Measurements from ENCODE around the gene ADIRF.
"Not testable (repeated sequence)": the region's sequence is repeated elsewhere in the genome, so short reads cannot be mapped to it uniquely, and the experiment has no call there.

The ADIRF gene

DNA sequence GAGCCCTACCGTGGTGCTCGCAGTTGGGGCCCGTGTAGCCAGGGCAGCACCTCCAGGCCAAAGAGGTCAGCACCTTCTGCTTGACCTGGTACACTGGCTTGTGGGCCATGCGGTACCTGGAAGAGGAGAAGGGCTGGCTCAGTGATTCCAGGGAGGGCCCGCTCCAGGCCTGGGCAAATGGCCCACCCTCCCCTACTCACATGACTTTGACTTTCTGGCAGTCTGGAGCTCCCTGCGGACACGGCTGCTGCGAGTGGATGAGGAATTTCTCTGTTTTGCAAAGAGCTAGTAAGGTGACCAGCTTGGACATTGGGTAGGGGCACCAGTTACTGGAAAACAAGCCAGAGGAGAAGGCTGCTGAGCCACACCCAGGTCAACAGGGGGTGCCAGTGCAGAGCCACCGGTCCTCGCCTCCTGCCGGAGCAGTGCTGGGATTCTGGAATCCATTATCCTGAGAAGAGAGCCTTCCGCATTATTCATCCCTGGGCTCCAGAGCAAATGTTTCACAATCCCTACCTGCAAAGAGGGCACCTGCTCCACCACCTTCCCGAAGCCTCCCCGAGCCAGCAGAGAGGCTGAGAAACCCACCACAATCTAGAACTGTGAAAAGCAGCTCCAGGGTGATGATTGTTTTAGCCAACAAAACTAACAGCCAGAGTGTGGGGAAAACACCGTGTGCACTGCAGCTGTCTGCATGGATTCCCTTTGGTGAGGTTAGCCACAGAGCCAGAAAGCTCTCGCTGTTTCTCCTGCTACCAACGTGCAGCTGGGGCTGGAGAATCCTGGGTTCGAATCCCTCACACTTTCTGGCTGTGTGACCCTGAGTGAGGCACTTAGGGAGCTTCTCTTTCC, 22.7 kb upstream of the ADIRF start:
- DNase-seq (ENCODE audit: low read depth in 2 of 2, low spot score in 1 of 2) = no peak

DNA sequence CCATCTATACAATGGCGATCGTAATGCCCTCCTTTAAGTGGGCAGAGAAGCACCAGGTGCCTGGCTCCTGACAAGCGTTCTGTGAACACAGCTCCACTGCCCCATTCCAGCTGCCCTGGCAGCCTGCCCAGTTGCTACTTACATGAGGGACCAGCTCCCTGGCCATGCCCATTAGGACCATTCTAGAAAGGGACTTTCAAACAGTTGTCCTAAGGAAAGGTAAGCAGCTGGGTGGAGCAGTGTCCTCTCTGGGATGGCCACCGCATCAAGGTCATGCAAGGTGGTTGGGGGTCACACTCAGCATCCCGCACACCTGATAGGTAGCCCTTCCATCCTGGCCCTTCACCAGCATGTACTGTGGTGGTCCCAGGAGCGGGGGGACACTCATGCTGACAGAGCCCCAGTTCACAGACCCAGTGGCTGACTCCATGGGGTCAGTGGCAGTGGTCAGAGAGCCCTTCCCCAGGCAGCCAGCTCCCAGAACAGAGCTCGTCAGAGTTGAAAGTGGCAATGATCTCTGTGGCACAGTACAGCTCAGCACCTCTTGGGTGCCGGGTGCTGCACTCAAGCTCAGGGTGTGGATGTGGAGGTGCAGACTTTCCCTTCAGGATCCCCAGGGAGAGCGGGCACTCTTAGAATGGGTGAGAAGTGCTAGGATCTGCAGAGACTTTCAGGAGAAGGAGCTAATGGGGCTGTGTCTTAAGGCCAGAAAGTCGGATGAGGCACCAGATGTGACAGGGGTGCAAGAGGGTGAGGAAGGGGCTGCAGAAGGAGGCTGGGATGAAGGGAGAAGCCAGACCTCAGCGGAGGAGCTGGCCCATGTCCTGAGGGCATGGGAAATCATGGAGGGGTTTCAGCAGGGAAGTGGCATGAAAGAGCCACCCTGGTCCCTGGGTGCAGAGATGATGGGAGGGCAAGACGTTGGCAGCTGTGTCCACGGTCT, 21.8 kb upstream of the ADIRF start:
- DNase-seq (ENCODE audit: low read depth in 2 of 2, low spot score in 1 of 2) = no peak

GRCh38 chr10:86947806-86948205, 20.5 kb upstream of the ADIRF start:
- DNase-seq (ENCODE audit: low read depth in 2 of 2, low spot score in 1 of 2) = not testable (repeated sequence)

GRCh38 chr10:86950349-86950748, 17.9 kb upstream of the ADIRF start:
- DNase-seq (ENCODE audit: low read depth in 2 of 2, low spot score in 1 of 2) = no peak

GRCh38 chr10:86951184-86951761, 17.0 kb upstream of the ADIRF start:
- no peak for DNase-seq (ENCODE audit: low read depth in 2 of 2, low spot score in 1 of 2)

GRCh38 chr10:86952106-86952505, 16.2 kb upstream of the ADIRF start:
- DNase-seq (ENCODE audit: low read depth in 2 of 2, low spot score in 1 of 2) = no peak

- DNase-seq (ENCODE audit: low read depth in 2 of 2, low spot score in 1 of 2) = not testable (repeated sequence)
Observed at GRCh38 chr10:86952697-86953096, 15.6 kb upstream of the ADIRF start.

- no peak for DNase-seq (ENCODE audit: low read depth in 2 of 2, low spot score in 1 of 2)
Observed at GRCh38 chr10:86953747-86954680, 14.3 kb upstream of the ADIRF start.

DNA sequence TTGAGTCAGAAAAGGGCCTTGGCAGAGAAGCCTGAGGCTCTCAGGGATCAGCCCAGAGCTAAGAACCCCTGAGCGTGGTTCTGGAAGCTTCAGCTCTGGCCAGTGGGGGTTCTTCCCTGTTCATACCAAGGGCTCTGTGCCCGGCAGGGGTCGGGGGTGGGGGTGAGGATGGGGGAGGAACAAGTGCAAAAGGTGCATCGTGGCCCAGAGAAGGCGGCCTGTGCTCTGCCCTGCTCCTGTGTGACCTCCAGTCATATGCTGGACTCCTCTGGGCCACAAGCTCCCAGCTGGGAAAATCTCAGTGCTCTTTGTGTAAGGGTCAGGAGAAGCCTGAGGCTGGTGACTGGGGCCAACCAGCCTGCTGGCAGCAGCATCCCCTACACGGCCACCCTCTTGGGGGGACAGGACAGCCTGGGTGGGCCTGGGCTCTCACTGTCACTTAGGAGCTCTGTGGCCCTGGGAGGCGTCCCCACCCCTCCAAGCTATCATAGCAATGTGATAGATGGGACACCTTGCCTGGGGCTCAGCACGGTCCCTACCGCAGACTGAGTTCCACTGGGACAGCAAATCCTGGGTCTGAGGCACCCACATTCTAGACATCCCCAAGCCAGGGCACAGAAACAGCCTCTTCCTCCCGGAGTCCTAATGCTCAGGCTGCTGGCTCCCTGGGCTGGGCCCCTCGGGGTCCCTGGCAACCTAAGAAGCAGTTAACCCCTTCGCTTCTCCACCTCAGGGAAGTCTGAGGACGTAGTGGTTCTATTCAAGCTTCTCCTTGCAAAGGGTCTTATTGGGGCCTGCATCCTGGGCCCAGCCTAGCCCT, 13.4 kb upstream of the ADIRF start:
- no peak for DNase-seq (ENCODE audit: low read depth in 2 of 2, low spot score in 1 of 2)

GRCh38 chr10:86955501-86956194, 12.6 kb upstream of the ADIRF start:
- DNase-seq (ENCODE audit: low read depth in 2 of 2, low spot score in 1 of 2) = no peak

DNA sequence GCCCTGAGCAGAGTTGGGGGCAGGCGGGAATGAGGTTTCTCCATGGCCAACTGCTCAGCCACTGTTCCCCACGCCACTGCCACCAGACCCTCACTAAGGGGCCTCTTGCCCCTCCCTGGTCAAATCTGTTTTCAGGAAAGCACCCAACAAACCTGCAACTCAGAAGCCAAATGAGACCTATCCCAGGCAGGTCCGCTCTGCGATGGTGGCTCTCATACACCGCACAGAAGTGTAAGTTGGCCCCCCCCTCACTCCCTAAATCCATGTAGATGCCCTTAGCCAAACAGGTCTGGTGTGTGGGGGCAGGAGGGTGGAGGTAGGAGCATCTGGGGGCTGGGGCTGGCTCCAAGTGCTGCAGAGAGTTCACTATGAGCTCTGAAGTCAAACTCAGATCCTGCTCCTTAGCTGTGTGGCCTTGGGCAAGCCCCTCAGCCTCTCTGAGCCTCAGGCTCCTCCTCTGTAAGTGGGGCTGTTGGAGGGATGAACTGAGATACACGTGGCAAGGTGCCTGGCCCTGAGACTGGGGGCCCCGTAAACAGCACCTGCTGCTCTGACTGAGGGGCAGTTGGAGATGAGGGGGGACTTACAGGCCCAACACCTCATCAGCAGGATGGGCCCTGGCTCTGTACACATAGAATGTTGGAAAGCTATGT, 12.0 kb upstream of the ADIRF start:
- no peak for DNase-seq (ENCODE audit: low read depth in 2 of 2, low spot score in 1 of 2)

DNA sequence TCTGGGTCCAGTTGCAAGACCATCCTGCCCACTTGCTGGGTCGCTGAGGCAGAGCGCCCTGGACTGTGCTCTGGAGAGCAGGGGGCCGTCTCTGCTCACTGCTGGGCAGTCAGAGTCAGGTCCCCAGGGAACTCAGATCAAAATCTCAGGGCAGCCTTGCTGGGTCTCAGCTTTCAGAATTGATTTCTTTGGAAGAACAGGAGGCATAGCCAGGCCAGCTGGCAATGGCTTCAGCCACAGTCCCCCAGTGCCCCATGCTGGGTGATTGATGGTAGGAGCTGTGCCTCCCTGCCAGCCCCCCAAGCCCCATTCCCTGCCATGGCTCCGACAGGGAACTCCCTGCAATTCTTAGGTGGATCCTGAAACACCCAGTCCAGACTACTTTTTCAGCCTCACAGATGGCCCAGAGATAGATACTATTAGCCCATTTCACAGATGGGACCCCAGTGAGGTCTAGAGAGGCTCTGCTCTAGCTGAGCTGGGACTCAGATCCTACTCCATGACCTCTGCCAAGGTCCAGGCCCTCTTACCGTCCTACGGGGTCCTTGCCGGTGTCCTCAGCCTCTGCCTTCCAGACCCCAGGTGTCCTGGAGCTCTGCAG, 11.3 kb upstream of the ADIRF start:
- no peak for DNase-seq (ENCODE audit: low read depth in 2 of 2, low spot score in 1 of 2)

DNA sequence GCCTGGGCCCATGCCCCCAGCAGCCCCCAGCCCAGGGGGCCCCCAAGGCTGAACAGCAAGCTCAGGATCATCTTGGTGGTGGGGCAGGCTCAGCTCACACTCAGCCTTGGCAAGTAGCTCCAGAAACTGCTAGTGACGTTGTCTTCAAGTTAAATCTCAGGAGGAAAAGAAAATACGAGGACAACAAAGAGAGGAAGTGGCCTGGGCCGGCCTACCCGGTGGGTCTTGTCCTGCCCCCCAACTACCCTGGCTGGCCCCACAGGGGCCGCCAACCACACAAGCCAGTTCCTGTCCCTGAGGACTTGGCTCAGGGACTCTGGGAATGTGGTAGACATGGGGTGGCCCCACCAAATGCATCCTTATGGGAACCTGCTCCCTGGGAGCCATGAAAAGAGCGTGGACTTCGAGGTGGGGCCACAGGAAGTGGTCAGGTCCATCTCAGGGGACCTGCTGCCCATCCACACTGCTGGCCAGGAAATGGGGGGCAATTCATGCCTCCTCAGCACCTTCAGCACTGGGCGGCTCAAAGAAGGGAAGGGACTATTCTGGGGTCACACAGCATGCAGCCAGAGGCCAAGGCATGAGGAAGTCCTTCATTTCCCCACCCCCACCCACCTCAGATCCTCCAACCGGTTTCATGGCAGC, 10.7 kb upstream of the ADIRF start, which contains the start of gene MMRN2:
MMRN2 (minus strand) TSS at position 145 of the 645 bp plus-strand sequence; CDS start at position 71, 74 bp downstream.
- DNase-seq (ENCODE audit: low read depth in 2 of 2, low spot score in 1 of 2) = no peak

DNA sequence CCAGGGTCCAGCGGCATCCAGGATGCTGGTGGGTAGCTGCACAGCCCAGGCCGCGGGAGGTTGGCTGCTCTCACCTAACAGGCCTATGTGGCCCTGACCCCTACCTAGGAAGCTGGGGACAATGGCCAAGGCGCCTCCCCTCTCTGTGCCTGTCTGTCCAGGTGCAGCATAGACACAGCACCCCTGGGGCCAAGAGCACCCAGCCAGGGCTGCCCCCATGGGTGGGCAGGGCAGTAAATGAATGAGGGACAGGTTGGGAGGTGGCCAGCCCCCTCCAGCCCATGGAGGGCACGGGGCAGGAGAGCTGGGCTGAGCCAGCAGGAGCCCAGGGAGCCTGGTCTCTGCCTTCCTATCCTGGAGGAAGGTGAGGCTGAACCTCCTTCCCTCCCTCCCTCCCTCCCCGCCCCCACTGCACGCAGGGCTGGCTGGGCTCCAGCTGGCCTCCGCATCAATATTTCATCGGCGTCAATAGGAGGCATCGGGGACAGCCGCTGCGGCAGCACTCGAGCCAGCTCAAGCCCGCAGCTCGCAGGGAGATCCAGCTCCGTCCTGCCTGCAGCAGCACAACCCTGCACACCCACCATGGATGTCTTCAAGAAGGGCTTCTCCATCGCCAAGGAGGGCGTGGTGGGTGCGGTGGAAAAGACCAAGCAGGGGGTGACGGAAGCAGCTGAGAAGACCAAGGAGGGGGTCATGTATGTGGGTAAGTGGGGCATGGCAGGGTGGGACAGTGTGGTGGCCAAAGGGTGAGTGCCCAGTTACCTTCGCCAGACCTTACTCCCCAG, 10.0 kb upstream of the ADIRF start, which contains the start of gene SNCG:
SNCG (plus strand) TSS at position 484 of the 785 bp plus-strand sequence; CDS start at position 583, 99 bp downstream.
- DNase-seq (ENCODE audit: low read depth in 2 of 2, low spot score in 1 of 2) = no peak

DNA sequence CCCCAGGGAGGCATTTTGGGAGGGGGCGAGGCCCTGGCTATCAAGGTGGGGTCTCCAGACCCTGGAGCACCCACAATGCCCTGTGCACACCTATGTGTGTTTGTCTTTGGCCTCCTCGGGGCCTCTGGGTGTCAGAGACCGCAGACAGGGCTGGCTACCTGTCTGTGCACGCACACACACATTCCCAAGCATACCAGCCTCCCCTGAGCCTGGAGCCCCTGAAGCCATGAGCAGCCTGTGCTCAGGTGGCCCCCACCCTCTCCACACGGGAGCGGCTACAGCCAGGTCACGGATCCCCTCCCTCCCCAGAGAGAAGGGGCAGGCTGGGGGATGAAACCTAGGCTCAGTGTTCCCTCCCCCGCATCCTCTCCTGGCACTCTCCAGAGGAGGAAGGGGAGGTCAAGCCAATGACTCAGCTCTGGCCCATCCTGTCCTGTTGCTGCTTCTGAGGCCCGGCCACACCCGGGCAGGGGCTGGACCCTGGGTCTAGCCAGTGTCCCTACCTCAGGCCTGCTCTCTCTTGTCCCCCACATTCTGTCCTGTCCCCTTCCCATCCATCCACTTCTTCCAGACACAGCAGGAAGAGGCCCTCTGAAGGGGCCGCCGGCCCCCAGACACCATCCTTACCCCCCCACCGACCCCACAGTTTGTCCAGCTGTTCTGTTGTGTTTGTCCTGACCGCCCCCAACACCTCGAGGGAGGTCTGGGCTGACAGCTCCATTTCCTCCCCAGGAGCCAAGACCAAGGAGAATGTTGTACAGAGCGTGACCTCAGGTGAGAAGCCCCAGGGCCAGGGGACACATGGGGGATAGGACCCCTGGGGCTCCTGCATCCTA, 9.2 kb upstream of the ADIRF start:
- no peak for DNase-seq (ENCODE audit: low read depth in 2 of 2, low spot score in 1 of 2)

DNA sequence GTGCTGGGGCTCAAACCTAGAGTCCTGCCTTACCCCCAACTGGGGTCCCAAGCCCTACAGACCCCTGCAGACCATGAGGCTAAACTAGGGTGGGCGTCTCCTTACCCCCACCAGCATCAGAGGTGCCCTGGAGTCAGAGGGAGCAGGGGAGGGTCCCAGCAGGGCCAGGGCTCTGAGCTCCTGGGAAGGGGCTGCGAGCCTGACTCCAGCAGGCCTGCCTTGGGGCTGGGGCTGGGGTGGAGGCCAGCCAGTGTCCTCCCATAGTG, 8.6 kb upstream of the ADIRF start:
- no peak for DNase-seq (ENCODE audit: low read depth in 2 of 2, low spot score in 1 of 2)

All from stimulated activated CD8-positive, alpha-beta memory T cell treated with anti-CD3 and anti-CD28 coated beads, Interleukin-4, amount 100 ng/mL, for 1 hour (primary cell).